Spinal cord (tissue), 10 donors: ENCODE measurements around the gene KLHL29. TPM values are rescaled to one million over a fixed set of nuclear protein-coding genes. Genes with fewer than 3 reads are reported as not detected.

Source experiments
- DNase-seq, 6 donors: peaks; one replicate each; pipeline versions ENCODE4 v3.0.0 to v3.0.0-alpha.2; 2013 to 2015; ENCODE audit warnings: low spot score in 6 of 6, low read depth in 4 of 6
- H3K27ac ChIP-seq: one replicate; pipeline ENCODE4 v1.5.1; 2013; ENCODE audit warnings: low read depth, low read length, control low read depth
- H3K27me3 ChIP-seq: one replicate; pipeline ENCODE4 v1.6.1; 2013; ENCODE audit warnings: low read length; ENCODE audit not compliant: control insufficient read depth, insufficient read depth
- H3K36me3 ChIP-seq: one replicate; pipeline ENCODE4 v1.6.1; 2013; ENCODE audit warnings: low read length; ENCODE audit not compliant: control insufficient read depth, insufficient read depth
- H3K4me1 ChIP-seq: one replicate; pipeline ENCODE4 v1.6.1; 2013; ENCODE audit warnings: low read length; ENCODE audit not compliant: control insufficient read depth, insufficient read depth
- H3K4me3 ChIP-seq: one replicate; pipeline ENCODE4 v1.5.1; 2013; ENCODE audit warnings: low read depth, low read length, control low read depth
- H3K9me3 ChIP-seq: one replicate; pipeline ENCODE4 v1.6.1; 2013; ENCODE audit warnings: low read length; ENCODE audit not compliant: control insufficient read depth, insufficient read depth
- WGBS: methylation state at CpG from one replicate; pipeline ENCODE4 v1.1.5; 2013; ENCODE audit warnings: missing lambda C conversion rate; ENCODE audit not compliant: insufficient coverage; 5-methylcytosine and 5-hydroxymethylcytosine counted together
- polyA plus RNA-seq, 2 donors: library from polyadenylated mRNA; unstranded; fragments of 120-200 nt; gene quantifications; one replicate each; pipeline ENCODE4 v1.2.1, GENCODE V29; 2013; ENCODE audit not compliant: insufficient read length in 2 of 2
- total RNA-seq, 2 donors: library from RNA; depleted of rRNA in 1 of 2; stranded (reverse); fragments of 120-200 nt in 1 of 2; fragments of >200 nt in 1 of 2; gene quantifications; one replicate each; pipeline versions ENCODE4 v1.2.3 to v1.2.4, GENCODE V29; 2013 to 2014
- donor health status: healthy.

The KLHL29 gene
- total and polyA plus RNA-seq, 4 donors = 8.7 to 19.4 (median 14.0) TPM

DNA sequence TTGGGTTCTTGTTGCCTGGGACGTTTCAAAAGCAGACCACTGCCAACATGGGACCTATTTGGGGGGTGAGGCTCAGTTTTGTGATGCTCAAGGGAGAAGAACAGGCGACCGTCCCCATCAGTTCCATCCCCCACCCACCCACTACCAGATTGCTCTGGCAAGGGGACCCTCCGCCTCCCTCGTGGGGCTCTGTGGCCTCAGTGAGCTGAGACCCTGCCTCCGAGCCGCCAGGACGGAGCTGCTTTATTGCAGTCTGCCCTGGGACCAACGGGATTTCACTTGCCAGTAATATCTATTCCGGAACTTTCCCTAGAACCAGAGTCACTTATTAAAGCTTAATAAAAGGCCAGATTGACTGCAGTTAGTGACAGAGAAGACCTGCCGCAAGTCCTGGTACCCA lies 146.3 kb downstream of the KLHL29 start:
- H3K27me3 ChIP-seq = no peaks in the 10 kb centered on the region
- DNase-seq = no peak
- WGBS = 86% methylated on average over 6 of the region's 11 CpGs
- peak overlapping the region; percentile 75 for H3K27ac ChIP-seq
- no peak overlapping the region for H3K4me3 ChIP-seq
- H3K4me1 ChIP-seq = peaks cover 62% of the 10 kb centered on the region
- H3K36me3 ChIP-seq = peaks cover 3% of the 10 kb centered on the region
- no peaks in the 10 kb centered on the region for H3K9me3 ChIP-seq

DNA sequence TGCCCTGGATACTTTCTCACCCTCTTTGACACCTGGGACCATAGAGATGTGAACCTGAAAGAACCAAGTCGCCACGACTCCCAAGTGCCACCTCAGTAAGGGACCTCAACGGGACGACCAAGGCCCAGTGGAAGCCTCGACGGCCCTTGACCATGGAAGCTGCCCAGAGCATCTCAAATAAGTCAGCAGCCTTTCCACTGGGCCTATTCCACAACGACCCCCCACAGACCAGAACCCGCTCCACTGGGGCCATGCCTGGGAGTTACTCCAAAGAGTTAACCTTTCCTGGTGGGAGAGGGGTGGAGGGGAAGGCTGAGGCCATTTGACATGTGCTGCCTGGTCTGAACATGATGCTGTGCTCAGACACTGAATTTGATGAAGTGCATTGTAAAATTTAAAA lies 146.9 kb downstream of the KLHL29 start:
- H3K9me3 ChIP-seq = no peaks in the 10 kb centered on the region
- H3K4me3 ChIP-seq = no peak overlapping the region
- H3K4me1 ChIP-seq = peaks cover 62% of the 10 kb centered on the region
- H3K27ac ChIP-seq = peak overlapping the region; percentile 75
- H3K36me3 ChIP-seq = peaks cover 2% of the 10 kb centered on the region
- DNase-seq = no peak
- 79% methylated on average over 6 of the region's 8 CpGs for WGBS
- no peaks in the 10 kb centered on the region for H3K27me3 ChIP-seq

DNA sequence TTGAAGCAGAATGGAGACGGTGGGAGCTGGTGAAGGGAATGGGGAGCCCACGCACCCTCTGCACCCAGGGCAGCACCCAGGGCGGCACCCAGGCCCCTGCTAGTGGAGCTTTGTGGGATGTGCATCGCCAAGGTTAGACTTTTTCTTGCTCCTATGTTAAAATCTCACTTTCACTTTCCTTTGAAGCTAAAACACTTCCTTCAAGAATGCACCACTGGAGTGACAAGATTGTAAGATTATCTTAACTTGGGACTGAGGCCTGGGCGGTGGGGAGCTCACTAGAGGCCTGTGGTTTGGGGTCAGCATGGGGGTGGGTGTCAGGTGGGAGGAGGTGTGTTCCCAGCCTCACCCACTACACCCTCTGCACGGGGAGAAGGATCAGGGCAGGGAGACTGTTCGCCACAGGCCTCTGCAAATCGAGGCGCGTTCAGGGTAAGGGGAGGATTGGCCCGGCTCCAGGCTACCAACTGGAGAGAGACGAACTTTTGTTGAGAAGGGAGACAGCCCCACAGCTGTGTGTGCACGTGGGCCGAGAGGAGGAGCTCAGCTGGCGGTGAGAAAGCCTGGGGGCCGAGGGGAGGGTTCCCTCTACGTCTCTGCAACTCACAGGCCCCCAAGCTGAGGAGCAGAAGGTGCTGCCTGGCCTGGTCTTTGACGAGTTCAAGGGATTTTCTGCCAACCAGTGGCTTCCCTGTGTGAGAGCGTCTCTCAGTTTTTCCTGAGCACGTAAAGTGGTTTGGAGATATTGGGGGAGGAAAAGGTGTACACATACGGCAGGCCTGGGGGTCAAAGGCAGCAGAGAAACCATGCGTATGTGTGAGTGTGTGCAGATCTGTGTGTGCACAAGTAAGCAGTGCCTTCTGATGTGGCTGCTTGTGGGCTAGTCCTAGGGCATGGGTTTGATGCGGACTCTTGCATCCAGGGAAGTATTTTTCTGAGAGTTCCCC lies 147.7 kb downstream of the KLHL29 start:
- H3K9me3 ChIP-seq = no peaks in the 10 kb centered on the region
- peaks cover 63% of the 10 kb centered on the region for H3K4me1 ChIP-seq
- peak in 3 of 6 donors; percentile 45 to 89 (median 75) for DNase-seq
- peaks cover 2% of the 10 kb centered on the region for H3K36me3 ChIP-seq
- no peaks in the 10 kb centered on the region for H3K27me3 ChIP-seq
- H3K4me3 ChIP-seq = no peak overlapping the region
- WGBS = 29% methylated on average over 16 of the region's 23 CpGs
- peak overlapping the region; percentile 75 for H3K27ac ChIP-seq

- Histone ChIP-seq H3K27me3 (no peaks in the 10 kb centered on the region), H3K27ac (peak overlapping the region; percentile 75), H3K4me3 (peak overlapping the region; percentile 12), H3K4me1 (peaks cover 62% of the 10 kb centered on the region), H3K9me3 (no peaks in the 10 kb centered on the region), H3K36me3 (peaks cover 2% of the 10 kb centered on the region)
- peak in 2 of 6 donors; percentile 66 to 74 for DNase-seq
- WGBS = 18% methylated on average over 8 of the region's 9 CpGs
These were observed 148.3 kb downstream of the KLHL29 start for GRCh38 chr2:23533338-23533695.

DNA sequence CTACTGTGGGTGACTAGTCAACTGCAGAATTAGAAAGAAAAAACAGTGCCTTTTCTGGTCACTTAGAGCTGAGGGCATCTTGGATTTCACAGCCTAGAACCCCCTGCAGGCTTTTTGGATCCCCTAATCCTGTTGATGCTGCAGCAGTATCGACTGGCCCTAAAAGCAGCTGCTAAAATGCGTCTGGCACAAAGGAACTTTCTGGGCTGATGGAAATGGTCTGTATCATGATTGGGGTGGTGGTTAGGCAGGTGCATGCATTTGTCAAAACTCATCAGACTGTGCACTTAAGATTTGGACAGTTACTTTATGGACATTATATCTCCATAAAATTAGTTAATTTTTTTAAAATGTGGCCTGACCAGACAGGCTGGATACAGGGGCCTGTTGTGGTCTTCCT lies 149.8 kb downstream of the KLHL29 start:
- no peaks in the 10 kb centered on the region for H3K9me3 ChIP-seq
- no peaks in the 10 kb centered on the region for H3K27me3 ChIP-seq
- H3K4me1 ChIP-seq = peaks cover 55% of the 10 kb centered on the region
- H3K36me3 ChIP-seq = peaks cover 2% of the 10 kb centered on the region
- no peak for DNase-seq
- WGBS = 75% methylated on average over 2 of the region's 2 CpGs
- H3K27ac ChIP-seq = no peak overlapping the region
- no peak overlapping the region for H3K4me3 ChIP-seq

DNA sequence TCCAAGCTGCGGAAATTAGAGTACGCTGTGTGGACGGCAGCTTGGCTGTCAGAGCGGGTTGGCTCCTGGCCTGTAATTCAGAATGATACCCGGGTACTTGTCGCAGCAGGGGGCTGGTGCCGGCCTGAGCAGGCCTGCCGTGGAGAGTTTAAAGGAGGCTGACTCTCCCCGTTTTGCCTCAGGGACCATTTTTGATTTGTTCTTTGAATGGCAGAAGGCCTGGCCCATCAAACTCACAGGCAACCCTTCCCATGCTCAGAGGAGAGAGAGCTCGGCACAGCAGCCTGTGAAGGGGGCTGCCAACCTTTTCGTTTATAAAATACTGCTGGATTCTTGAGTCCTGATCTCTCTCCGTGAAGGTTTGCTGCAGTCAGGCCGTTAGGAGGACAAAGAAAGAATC lies 151.3 kb downstream of the KLHL29 start:
- Histone ChIP-seq H3K27ac (no peak overlapping the region), H3K9me3 (no peaks in the 10 kb centered on the region), H3K4me1 (peaks cover 44% of the 10 kb centered on the region), H3K4me3 (no peak overlapping the region), H3K27me3 (no peaks in the 10 kb centered on the region), H3K36me3 (peaks cover 2% of the 10 kb centered on the region)
- peak in 1 of 6 donors; percentile 58 for DNase-seq
- WGBS = 21% methylated on average over 12 of the region's 13 CpGs

- Histone ChIP-seq H3K27me3 (no peaks in the 10 kb centered on the region), H3K4me3 (no peak overlapping the region), H3K4me1 (peaks cover 44% of the 10 kb centered on the region), H3K9me3 (no peaks in the 10 kb centered on the region), H3K36me3 (no peaks in the 10 kb centered on the region), H3K27ac (no peak overlapping the region)
- no peak for DNase-seq
- 100% methylated on average over 4 of the region's 5 CpGs for WGBS
These were observed 153.0 kb downstream of the KLHL29 start for GRCh38 chr2:23537991-23538390.

- peak in 1 of 6 donors; percentile 64 for DNase-seq
- WGBS = no CpG with 5 or more reads among the region's 2 CpGs
- Histone ChIP-seq H3K27me3 (no peaks in the 10 kb centered on the region), H3K9me3 (no peaks in the 10 kb centered on the region), H3K27ac (no peak overlapping the region), H3K4me3 (no peak overlapping the region), H3K36me3 (no peaks in the 10 kb centered on the region), H3K4me1 (peaks cover 43% of the 10 kb centered on the region)
These were observed 153.6 kb downstream of the KLHL29 start for GRCh38 chr2:23538566-23538965.

- Histone ChIP-seq H3K4me3 (no peak overlapping the region), H3K36me3 (no peaks in the 10 kb centered on the region), H3K27me3 (no peaks in the 10 kb centered on the region), H3K4me1 (peaks cover 63% of the 10 kb centered on the region), H3K27ac (no peak overlapping the region), H3K9me3 (no peaks in the 10 kb centered on the region)
- no peak for DNase-seq
- WGBS = 87% methylated on average over 6 of the region's 8 CpGs
These were observed 155.9 kb downstream of the KLHL29 start for GRCh38 chr2:23540804-23541360.
